DOHH2 (cell line): ENCODE results near the gene CACNG7.

Experiments
- EZH2phosphoT487 ChIP-seq: fragments of 200-600 bp; sonication (generic); IDR thresholded peaks from 2 replicates; pipeline ENCODE4 v1.6.1; 2017; ENCODE audit warnings: borderline replicate concordance, mild to moderate bottlenecking, antibody characterized with exemption, low read length, moderate library complexity, mixed read lengths
- TF ChIP-seq, protein P1 (sequence below): fragments of 200-600 bp; sonication (generic); IDR thresholded peaks from one replicate; pipeline ENCODE4 v1.5.1; 2014; ENCODE audit warnings: antibody characterized with exemption, mild to moderate bottlenecking, low read depth, low read length; ENCODE audit not compliant: poor library complexity, severe bottlenecking

DNA sequence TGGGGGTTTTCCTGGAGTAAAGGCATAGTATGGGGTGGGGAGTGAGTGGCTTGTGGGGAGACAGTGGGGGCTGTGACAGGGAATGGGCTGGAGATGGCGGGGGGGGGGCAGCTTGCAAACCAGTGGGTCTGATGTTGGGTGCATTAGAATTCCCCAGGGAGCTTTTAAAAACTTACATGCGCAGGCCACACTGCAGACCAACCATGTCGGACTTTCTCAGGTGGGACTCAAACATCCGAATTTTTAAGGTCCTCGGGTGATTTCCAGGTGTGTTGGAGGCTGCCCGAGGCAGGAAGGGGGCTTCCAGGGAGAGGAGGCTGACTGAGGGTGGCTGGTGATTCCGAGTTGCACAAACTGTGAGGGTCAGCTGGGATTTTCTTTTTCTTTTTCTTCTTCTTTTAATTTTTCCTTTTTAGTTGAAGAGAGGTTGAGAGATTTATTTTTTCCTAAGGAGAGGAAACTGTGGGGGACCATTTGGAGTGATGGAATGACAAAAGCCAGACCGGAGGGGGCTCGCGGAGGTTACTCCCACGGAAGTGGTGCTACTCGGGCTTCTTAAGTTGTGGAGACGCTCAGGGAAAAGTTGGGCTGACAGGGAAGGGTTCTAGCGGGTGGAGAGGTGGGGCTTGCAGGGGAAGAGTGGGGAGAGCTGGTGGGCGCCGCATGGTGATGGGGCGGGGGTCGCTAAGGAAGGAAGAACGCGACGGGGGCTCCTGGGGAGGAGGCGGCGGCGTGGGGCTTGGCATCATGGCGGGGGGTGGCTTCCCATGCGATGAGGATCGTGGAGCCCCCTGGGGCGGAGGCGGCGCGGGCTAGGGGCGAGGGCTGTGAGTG lies 52.7 kb downstream of the CACNG7 start:
- TF ChIP-seq, protein P1, sequence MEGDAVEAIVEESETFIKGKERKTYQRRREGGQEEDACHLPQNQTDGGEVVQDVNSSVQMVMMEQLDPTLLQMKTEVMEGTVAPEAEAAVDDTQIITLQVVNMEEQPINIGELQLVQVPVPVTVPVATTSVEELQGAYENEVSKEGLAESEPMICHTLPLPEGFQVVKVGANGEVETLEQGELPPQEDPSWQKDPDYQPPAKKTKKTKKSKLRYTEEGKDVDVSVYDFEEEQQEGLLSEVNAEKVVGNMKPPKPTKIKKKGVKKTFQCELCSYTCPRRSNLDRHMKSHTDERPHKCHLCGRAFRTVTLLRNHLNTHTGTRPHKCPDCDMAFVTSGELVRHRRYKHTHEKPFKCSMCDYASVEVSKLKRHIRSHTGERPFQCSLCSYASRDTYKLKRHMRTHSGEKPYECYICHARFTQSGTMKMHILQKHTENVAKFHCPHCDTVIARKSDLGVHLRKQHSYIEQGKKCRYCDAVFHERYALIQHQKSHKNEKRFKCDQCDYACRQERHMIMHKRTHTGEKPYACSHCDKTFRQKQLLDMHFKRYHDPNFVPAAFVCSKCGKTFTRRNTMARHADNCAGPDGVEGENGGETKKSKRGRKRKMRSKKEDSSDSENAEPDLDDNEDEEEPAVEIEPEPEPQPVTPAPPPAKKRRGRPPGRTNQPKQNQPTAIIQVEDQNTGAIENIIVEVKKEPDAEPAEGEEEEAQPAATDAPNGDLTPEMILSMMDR: no peak
- no peak for TF ChIP-seq EZH2phosphoT487
